GM21381 (cell line): ENCODE measurements around the gene LRRN1.

ENCODE experiments used
- ATAC-seq: cut with Tn5 transposase; IDR thresholded peaks from one replicate; pipeline ENCODE4 v1.9.1; 2021; ENCODE audit warnings: mild to moderate bottlenecking, moderate library complexity; ENCODE audit not compliant: unreplicated experiment

The LRRN1 gene

DNA sequence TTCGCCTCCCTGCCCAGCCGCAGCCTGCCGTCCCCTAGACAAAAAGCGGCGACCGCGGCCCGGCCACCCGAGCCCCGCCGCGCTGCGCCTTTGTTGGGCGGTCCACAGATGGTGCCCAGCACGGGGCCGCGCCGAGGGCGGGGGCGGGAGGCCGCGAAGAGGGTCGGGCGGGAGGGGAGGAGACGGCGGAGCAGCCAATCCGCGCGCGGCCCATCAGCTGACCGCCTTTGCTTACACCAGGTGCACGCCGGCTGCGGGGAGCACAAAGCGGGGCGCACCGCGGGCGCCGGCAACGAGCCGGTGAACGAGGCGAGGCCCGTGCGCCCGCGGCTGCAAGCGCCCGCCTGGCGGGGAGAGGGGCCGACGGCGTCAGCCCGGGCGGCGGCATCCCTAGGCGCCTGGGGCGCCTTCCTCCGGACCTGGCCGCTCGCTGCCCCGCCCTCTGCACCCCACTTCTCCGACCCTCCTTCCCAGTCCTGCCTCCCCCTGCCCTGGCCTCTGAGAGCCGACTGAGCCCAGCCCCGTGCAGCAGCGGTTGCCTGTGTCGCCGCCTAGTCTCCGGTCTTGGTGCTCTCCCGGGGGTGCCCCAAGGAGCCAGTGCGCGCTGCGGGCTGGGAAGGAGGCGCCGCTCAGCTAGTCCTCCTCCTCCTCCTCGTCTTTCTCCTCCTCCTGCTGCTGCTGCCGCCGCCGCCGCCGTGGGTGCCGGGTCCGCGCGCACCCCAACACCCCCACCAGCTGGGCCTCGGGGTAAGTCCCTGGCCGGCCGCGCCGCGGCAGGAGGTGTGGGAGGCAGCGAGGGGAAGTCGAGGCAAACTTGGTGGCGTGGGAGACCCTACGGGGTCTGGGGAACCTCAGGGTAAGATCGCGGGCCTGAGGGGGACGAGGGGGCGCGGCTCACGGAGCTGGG lies at the start of gene LRRN1:
TSS of gene LRRN1 (plus strand) at position 259 of the 907 bp plus-strand sequence. CDS start 45,211 bp downstream, outside the sequence.
- peak; percentile 46 for ATAC-seq

DNA sequence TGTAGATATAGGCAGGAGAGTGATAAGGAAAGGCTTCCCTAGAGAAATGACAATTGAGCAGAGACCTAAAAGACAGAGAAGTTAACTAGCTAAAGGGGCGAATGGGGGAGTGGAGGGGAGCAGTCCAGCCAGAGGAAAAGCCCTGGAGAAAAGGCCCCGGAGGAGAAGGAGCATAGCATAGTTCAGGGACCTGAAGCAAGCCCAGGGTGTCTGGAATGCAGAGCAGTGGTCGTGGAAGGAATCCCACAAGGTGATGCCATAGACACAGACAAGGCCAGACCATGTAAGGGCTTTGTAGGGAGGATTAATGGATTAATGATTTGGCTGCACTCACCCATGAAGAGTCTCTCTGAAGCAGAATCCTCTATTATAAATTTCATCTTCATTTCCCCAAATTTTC lies 45.8 kb upstream of the LRRN1 start:
- no peak for ATAC-seq

GRCh38 chr3:3765661-3766060 lies 33.6 kb upstream of the LRRN1 start:
- ATAC-seq, result no peak

DNA sequence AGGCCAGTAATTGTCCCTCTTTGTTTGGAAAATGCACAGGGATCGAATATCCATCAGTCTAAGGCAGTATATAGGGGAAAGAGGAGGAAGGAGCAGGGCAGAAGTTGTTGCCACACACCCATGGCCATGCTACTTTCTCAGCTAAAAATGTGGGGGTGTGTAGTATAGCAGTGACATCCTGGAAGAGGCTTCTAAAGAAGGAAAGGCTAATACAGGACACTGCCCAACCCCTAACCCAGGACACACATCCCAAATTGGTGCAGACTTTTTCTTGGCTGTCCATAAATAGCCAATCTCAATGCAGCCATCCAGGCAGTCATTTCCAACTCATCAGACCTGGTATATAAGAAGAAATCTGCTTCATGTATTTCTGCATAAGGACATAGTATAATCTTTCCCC lies 33.1 kb upstream of the LRRN1 start:
- ATAC-seq, result no peak

- ATAC-seq, result no peak
Measured at GRCh38 chr3:3771094-3771493, 28.1 kb upstream of the LRRN1 start.

GRCh38 chr3:3771567-3771966 lies 27.7 kb upstream of the LRRN1 start:
- ATAC-seq, result no peak

GRCh38 chr3:3772338-3772737 lies 26.9 kb upstream of the LRRN1 start:
- no peak for ATAC-seq

DNA sequence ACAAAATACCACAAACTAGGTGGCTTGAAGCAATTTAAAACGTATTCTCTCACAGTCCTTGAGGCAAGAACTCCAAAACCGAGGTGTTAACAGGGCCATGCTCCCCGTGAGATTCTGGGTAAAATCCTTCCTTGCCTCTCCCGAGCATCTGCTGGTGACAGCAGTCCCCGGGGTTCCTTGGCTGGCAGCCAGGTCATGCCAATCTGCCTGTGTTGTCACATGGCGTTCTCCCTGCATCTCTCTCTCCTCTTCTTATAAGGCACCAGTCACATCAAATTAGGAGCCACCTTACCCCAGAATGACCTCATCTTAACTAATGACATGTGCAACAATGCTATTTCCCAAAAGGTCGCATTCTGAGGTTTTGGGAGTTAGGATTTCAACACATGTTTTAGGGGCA lies 26.3 kb upstream of the LRRN1 start:
- ATAC-seq, result no peak

DNA sequence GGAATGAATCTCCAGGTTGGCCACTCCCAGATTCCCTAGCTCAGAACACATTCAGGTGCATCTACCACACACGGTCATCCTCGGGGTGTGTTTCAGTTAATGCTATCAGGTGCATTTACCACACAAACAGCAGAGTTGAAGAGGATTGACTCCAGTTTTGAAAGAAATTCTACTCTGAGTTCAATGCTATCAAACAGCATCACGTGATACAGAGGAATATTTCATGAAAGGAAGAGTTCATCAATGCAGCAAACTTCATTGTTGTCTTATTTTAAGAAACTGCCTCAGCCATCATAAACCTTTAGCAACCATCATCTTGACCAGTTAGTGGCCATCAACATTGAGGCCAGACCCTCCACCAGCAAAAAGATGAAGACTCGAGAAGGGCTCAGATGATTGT lies 22.6 kb upstream of the LRRN1 start:
- ATAC-seq, result no peak

- ATAC-seq, result no peak
Measured at GRCh38 chr3:3778216-3778615, 21.0 kb upstream of the LRRN1 start.

DNA sequence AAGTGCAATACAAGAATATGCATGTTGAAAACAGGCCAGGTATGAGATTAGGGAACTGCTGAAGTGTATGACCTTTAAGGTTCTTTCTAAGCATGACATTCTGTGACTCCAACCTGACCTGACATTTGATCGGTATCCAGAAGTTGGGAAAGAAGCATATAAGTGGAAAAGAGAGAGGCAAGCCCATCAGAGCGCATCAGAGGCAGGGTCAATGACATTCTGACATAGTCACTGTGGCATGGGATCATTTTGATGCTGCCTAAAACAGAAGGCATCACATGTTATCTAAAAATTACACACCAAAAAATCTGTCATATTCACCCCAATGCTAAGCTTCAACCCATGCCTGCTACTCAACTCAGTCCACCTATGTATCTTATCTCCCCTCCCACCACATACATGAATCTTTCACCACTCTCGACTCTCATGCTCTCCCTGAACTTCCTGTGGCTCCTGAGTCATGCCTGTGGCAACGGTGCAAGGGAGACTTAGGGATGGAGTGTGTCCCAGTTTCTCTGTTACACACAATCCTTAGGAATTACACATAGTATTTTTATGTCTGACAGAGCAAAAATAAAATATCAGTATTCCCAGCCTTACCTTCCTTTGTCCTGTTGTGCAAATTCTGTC lies 20.5 kb upstream of the LRRN1 start:
- no peak for ATAC-seq

- ATAC-seq, result no peak
Measured at GRCh38 chr3:3782457-3782856, 16.8 kb upstream of the LRRN1 start.

DNA sequence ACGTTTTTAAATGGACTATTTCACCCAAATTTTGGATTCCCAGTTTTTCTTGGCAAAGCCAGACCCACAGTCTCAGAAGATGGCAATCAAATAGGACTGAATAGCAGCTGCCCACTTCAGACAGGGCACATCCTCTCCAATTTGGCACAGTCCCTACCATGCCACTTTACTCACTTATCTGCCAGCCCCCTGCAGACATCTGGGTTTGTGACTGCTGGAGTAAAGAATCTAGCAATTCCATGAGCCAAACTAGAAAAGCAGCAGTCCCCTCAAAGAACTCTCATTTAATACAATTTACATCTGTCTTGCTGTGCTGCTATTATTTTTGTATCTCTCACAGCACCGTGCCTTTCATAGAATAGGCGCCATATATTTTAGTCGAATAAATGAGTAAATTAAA lies 16.0 kb upstream of the LRRN1 start:
- no peak for ATAC-seq

GRCh38 chr3:3783696-3784095 lies 15.5 kb upstream of the LRRN1 start:
- no peak for ATAC-seq

DNA sequence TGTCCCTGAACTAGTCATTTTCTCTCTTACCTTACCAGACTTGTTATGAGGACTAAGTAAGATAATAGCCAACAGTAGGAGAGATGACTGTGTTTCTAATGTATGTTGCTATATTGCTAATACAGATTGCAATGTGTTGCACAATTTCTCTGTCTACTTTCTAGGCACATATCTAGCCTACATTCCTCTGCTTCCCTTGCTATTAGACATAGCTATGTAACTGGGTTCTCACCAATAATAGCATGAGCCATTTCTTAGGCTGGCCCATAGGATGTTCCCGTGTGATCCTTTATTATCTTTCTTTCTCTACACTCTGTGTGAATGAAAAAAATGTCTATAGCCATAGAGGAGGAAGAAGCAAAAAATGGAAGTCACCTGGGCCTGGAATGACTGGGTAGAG lies 6.8 kb upstream of the LRRN1 start:
- no peak for ATAC-seq

GRCh38 chr3:3798631-3799113 lies 559 bp upstream of the LRRN1 start:
- peak; percentile 35 for ATAC-seq

- ATAC-seq, result no peak
Measured at GRCh38 chr3:3800080-3800455, 837 bp downstream of the LRRN1 start.

- no peak for ATAC-seq
Measured at GRCh38 chr3:3800685-3801493, 1.7 kb downstream of the LRRN1 start.

DNA sequence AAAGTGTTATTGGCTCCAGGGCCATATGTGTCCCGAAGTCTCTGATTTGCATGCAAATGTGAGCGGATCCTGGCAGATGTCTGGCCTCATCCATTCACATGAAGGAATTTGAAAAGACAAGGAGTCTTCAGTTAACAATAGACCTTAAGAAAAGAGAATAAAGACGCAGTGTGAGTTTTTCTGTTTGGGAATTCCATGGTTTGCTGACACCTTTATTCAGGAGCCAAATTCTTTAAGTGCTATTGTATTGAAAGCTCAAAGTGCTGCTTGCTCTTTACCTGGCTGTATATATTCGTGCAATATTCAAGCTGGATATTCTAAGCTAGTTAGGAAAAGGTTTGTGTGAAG lies 2.2 kb downstream of the LRRN1 start:
- no peak for ATAC-seq

- ATAC-seq, result no peak
Measured at GRCh38 chr3:3802046-3802445, 2.8 kb downstream of the LRRN1 start.

GRCh38 chr3:3804560-3804959 lies 5.3 kb downstream of the LRRN1 start:
- ATAC-seq, result no peak

DNA sequence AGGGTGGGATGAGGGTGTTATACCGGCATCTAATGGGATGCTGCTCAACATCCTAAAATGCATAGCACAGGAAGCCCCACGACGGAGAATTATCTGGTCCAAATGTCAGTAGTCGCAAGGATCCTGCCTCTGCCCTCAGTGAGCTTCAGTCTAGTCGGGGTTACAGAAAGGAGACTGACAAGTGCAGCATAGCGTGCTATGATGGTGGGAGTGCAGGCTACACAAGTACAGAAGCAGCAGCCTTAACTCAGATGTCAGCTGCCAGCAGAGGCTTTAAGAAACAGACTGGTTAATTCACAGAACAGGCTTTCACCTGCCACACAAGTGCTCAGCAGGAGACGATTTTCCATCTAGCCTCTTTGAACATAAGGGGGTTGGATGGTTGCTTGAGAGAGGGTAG lies 6.9 kb downstream of the LRRN1 start:
- ATAC-seq, result no peak
